ENCODE data around the gene TMEM242.

The TMEM242 gene

DNA sequence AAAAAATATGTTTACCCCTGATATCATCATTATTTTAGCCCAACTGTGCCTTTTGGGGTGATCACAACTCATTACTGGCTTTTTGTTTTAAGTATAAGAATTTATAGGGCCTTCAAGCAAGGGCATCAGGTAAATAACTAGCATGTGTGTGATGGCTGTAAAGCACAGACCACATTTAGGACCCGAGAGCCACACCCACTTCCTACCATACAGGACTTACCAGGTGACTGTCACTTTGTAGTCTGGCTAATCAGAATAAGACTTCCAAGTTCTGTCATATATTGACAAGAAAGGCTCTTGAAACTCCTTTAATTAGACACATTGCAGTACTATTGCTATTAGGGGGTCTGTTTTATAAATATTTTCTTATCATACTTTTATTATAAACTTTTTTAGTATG, 31.1 kb downstream of the TMEM242 start:
- Histone ChIP-seq H3F3A (ENCODE audit: low read depth) (no peaks in the 10 kb centered on the region; the same call in 1 of the 2 replicates), H2AFZ (ENCODE audit: low read length) (no peak overlapping the region), H3K9me3 (ENCODE audit: insufficient read depth, low read depth, low read length) (no peaks in the 10 kb centered on the region), H3K4me2 (ENCODE audit: low read depth, low read length, poor library complexity, severe bottlenecking) (no peak overlapping the region), H3K4me1 (ENCODE audit: insufficient read depth, low read length, poor library complexity, severe bottlenecking) (peaks cover 6% of the 10 kb centered on the region), H3K9me2 (replicated peaks; ENCODE audit: low read depth, low read length) (no peaks in the 10 kb centered on the region), H3K79me2 (ENCODE audit: insufficient read depth, low read length) (no peaks in the 10 kb centered on the region; the same call in 1 of the 2 replicates), H4K20me1 (ENCODE audit: insufficient read depth, low read length, poor library complexity, severe bottlenecking) (no peaks in the 10 kb centered on the region), H3K4me3 (ENCODE audit: low read length, poor library complexity, severe bottlenecking) (no peak overlapping the region), H3K9ac (ENCODE audit: low read depth, low read length, poor library complexity, severe bottlenecking) (no peak overlapping the region), H3K36me3 (ENCODE audit: insufficient read depth, low read length) (peaks cover 25% of the 10 kb centered on the region; the same call in 1 of the 2 replicates), H3K27me3 (ENCODE audit: insufficient read depth, low read length, poor library complexity, severe bottlenecking) (no peaks in the 10 kb centered on the region)
- no peak for TF ChIP-seq EZH2phosphoT487 (IDR thresholded peaks at IDR 0.05; ENCODE audit: borderline replicate concordance)
- TF ChIP-seq, protein P1, sequence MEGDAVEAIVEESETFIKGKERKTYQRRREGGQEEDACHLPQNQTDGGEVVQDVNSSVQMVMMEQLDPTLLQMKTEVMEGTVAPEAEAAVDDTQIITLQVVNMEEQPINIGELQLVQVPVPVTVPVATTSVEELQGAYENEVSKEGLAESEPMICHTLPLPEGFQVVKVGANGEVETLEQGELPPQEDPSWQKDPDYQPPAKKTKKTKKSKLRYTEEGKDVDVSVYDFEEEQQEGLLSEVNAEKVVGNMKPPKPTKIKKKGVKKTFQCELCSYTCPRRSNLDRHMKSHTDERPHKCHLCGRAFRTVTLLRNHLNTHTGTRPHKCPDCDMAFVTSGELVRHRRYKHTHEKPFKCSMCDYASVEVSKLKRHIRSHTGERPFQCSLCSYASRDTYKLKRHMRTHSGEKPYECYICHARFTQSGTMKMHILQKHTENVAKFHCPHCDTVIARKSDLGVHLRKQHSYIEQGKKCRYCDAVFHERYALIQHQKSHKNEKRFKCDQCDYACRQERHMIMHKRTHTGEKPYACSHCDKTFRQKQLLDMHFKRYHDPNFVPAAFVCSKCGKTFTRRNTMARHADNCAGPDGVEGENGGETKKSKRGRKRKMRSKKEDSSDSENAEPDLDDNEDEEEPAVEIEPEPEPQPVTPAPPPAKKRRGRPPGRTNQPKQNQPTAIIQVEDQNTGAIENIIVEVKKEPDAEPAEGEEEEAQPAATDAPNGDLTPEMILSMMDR (conservative IDR thresholded peaks at IDR 0.05; ENCODE audit: low read length) = no peak

DNA sequence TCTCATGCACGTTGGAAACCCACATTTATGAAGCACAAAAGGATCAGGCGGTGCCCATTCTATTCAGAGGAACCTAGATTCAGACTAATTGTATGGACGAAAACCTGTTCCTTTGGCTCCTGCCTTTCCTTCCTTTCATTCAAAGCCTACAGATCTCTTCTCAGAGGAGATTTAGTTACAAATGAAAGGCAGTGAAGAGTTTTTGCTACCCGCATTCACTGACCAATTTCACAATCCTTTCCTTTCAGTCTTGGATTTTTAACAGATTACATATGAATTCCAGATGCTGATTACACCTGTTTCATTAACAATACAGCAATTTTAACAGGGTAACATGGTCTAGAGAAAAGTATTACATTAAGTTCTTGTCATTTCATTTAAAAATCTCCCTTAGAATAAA, 32.0 kb downstream of the TMEM242 start:
- no peak overlapping the region for H2AFZ ChIP-seq (ENCODE audit: low read length)
- no peaks in the 10 kb centered on the region; the same call in 1 of the 2 replicates for H3K79me2 ChIP-seq (ENCODE audit: insufficient read depth, low read length)
- H3K9me2 ChIP-seq (replicated peaks; ENCODE audit: low read depth, low read length) = no peaks in the 10 kb centered on the region
- H3K4me2 ChIP-seq (ENCODE audit: low read depth, low read length, poor library complexity, severe bottlenecking) = no peak overlapping the region
- no peaks in the 10 kb centered on the region for H4K20me1 ChIP-seq (ENCODE audit: insufficient read depth, low read length, poor library complexity, severe bottlenecking)
- no peaks in the 10 kb centered on the region for H3K27me3 ChIP-seq (ENCODE audit: insufficient read depth, low read length, poor library complexity, severe bottlenecking)
- peaks cover 6% of the 10 kb centered on the region for H3K4me1 ChIP-seq (ENCODE audit: insufficient read depth, low read length, poor library complexity, severe bottlenecking)
- H3F3A ChIP-seq (ENCODE audit: low read depth) = no peaks in the 10 kb centered on the region; the same call in 1 of the 2 replicates
- no peak overlapping the region for H3K4me3 ChIP-seq (ENCODE audit: low read length, poor library complexity, severe bottlenecking)
- no peaks in the 10 kb centered on the region for H3K9me3 ChIP-seq (ENCODE audit: insufficient read depth, low read depth, low read length)
- H3K9ac ChIP-seq (ENCODE audit: low read depth, low read length, poor library complexity, severe bottlenecking) = no peak overlapping the region
- H3K36me3 ChIP-seq (ENCODE audit: insufficient read depth, low read length) = peaks cover 25% of the 10 kb centered on the region; the same call in 1 of the 2 replicates
- TF ChIP-seq EZH2phosphoT487 (IDR thresholded peaks at IDR 0.05; ENCODE audit: borderline replicate concordance) = no peak
- TF ChIP-seq, protein P1 (conservative IDR thresholded peaks at IDR 0.05; ENCODE audit: low read length) = no peak

DNA sequence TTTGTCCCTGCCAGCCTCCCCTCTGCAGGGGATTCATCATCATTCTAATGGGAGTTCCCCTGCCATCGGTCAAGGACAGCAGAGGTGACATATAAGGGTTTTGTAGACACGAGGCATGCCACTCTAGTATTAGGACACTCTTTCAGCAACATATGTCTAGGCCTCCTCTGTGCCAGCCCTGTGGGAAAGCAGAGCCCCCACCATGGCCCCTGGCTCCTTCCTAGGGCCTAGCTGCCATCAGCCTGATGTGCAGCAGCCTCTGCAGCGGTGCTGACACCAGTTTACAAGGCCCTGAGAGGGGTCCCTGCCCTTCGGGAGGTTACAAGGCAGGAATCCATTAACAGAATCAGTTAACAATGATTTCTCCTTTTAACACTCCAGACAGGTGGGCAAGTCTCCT, 32.5 kb downstream of the TMEM242 start:
- H3F3A ChIP-seq (ENCODE audit: low read depth) = no peaks in the 10 kb centered on the region; the same call in 1 of the 2 replicates
- TF ChIP-seq, protein P1 (conservative IDR thresholded peaks at IDR 0.05; ENCODE audit: low read length) = no peak
- no peak for TF ChIP-seq EZH2phosphoT487 (IDR thresholded peaks at IDR 0.05; ENCODE audit: borderline replicate concordance)
- H3K79me2 ChIP-seq (ENCODE audit: insufficient read depth, low read length) = no peaks in the 10 kb centered on the region; the same call in 1 of the 2 replicates
- no peak overlapping the region for H3K4me2 ChIP-seq (ENCODE audit: low read depth, low read length, poor library complexity, severe bottlenecking)
- no peak overlapping the region for H2AFZ ChIP-seq (ENCODE audit: low read length)
- H3K27me3 ChIP-seq (ENCODE audit: insufficient read depth, low read length, poor library complexity, severe bottlenecking) = no peaks in the 10 kb centered on the region
- H3K4me1 ChIP-seq (ENCODE audit: insufficient read depth, low read length, poor library complexity, severe bottlenecking) = peaks cover 6% of the 10 kb centered on the region
- peaks cover 25% of the 10 kb centered on the region; the same call in 1 of the 2 replicates for H3K36me3 ChIP-seq (ENCODE audit: insufficient read depth, low read length)
- H3K4me3 ChIP-seq (ENCODE audit: low read length, poor library complexity, severe bottlenecking) = no peak overlapping the region
- no peak overlapping the region for H3K9ac ChIP-seq (ENCODE audit: low read depth, low read length, poor library complexity, severe bottlenecking)
- no peaks in the 10 kb centered on the region for H3K9me3 ChIP-seq (ENCODE audit: insufficient read depth, low read depth, low read length)
- H4K20me1 ChIP-seq (ENCODE audit: insufficient read depth, low read length, poor library complexity, severe bottlenecking) = no peaks in the 10 kb centered on the region
- no peaks in the 10 kb centered on the region for H3K9me2 ChIP-seq (replicated peaks; ENCODE audit: low read depth, low read length)

Data from Loucy (cell line).